GM12878 (cell line): ENCODE results near the gene FAM228A. TPM values are rescaled to one million over a fixed set of nuclear protein-coding genes. Genes with fewer than 3 reads are reported as not detected.

Experiments
- ATAC-seq: fragments of 200-7000 bp; cut with Tn5 transposase; 3 replicates; pipeline ENCODE4 v1.9.1; 2020; ENCODE audit warnings: mild to moderate bottlenecking, moderate library complexity
- BruUV-seq: library from RNA; stranded (reverse); fragments of 400-500 nt; replicated peaks from 2 replicates; lab custom pipeline; 2021; lab: Mats Ljungman, UMichigan
- CTCF ChIA-PET: fragments of 300-600 bp; sonication (Branson Sonifier 250); formaldehyde crosslinking; extraction: SDS; loops from one replicate; lab custom pipeline; 2021; ENCODE audit warnings: inconsistent platforms; lab: Yijun Ruan, JAX
- POLR2A ChIA-PET: fragments of 350-600 bp; formaldehyde crosslinking; extraction: SDS; loops from one replicate; lab custom pipeline; 2021; ENCODE audit warnings: inconsistent platforms; lab: Charles Lee
- RAD21 ChIA-PET: fragments of 300-600 bp; sonication (Branson Sonifier 250); formaldehyde crosslinking; loops from one replicate; lab custom pipeline; 2023; ENCODE audit warnings: antibody characterized with exemption; ENCODE audit not compliant: unreplicated experiment; lab: Charles Lee
- SMC1A ChIA-PET: fragments of 300-600 bp; sonication (Branson Sonifier 250); formaldehyde crosslinking; loops from one replicate; lab custom pipeline; 2023; ENCODE audit not compliant: unreplicated experiment, uncharacterized antibody; lab: Charles Lee
- DNase-seq: peaks from one replicate; pipeline ENCODE4 v3.0.0-alpha.2; 2011; ENCODE audit warnings: low read depth, low spot score
- FAIRE-seq: peaks from 3 replicates; lab custom pipeline; 2011; peaks lifted over from hg19 to GRCh38; lab: Jason Lieb, UNC
- H2AFZ ChIP-seq: 2 replicates; pipeline ENCODE4 v1.6.0; 2011; ENCODE audit warnings: low read depth, low read length, control low read depth; ENCODE audit not compliant: control insufficient read depth
- H3K27ac ChIP-seq: 2 replicates; pipeline ENCODE4 v1.5.1; 2011; ENCODE audit warnings: control low read depth; ENCODE audit not compliant: control insufficient read depth, insufficient read depth
- H3K27me3 ChIP-seq, 2 experiments: replicated peaks in 1 of 2; 2 replicates each; pipeline versions ENCODE4 v1.6.0 to v1.6.1; 2011; ENCODE audit warnings: low read length in 1 of 2; ENCODE audit not compliant: control insufficient read depth in 2 of 2, insufficient read depth in 2 of 2
- H3K36me3 ChIP-seq, 2 experiments: 2 replicates each; pipeline ENCODE4 v1.5.1; 2011; ENCODE audit warnings: low read length in 1 of 2; ENCODE audit not compliant: control insufficient read depth in 2 of 2, insufficient read depth in 2 of 2
- H3K4me1 ChIP-seq: 2 replicates; pipeline ENCODE4 v1.6.1; 2011; ENCODE audit warnings: mild to moderate bottlenecking, low read length, moderate library complexity, mixed read lengths; ENCODE audit not compliant: control insufficient read depth, insufficient read depth
- H3K4me2 ChIP-seq: 2 replicates; pipeline ENCODE4 v1.6.0; 2011; ENCODE audit warnings: control low read depth; ENCODE audit not compliant: control insufficient read depth, insufficient read depth
- H3K4me3 ChIP-seq: fragments of 200-600 bp; sonication (generic); 2 replicates; pipeline ENCODE4 v1.5.1; 2016
- H3K79me2 ChIP-seq: 2 replicates; pipeline ENCODE4 v1.6.0; 2011; ENCODE audit warnings: low read length; ENCODE audit not compliant: control insufficient read depth, insufficient read depth
- H3K9ac ChIP-seq: 2 replicates; pipeline ENCODE4 v1.8.0; 2011; ENCODE audit warnings: low read length, control low read depth, mixed read lengths; ENCODE audit not compliant: control insufficient read depth, insufficient read depth
- H3K9me3 ChIP-seq: replicated peaks from 3 replicates; pipeline ENCODE4 v1.5.1; 2011; ENCODE audit warnings: mild to moderate bottlenecking, low read length; ENCODE audit not compliant: control insufficient read depth, insufficient read depth
- H4K20me1 ChIP-seq: 2 replicates; pipeline ENCODE4 v1.6.0; 2011; ENCODE audit not compliant: control insufficient read depth, insufficient read depth
- BCL11A ChIP-seq: IDR thresholded peaks from 2 replicates; pipeline ENCODE4 v1.6.1; 2011; ENCODE audit warnings: low read depth, low read length
- CBFB ChIP-seq: IDR thresholded peaks from 2 replicates; pipeline ENCODE4 v1.6.1; 2016; ENCODE audit warnings: antibody characterized with exemption, low read depth
- CEBPB ChIP-seq, 2 experiments: fragments of 150-350 bp in 1 of 2; IDR thresholded peaks; 2 replicates each; pipeline ENCODE4 v1.6.1; 2012 to 2014; ENCODE audit warnings: low read depth in 2 of 2, low read length in 2 of 2, borderline replicate concordance in 1 of 2, inconsistent platforms in 1 of 2
- KLF5 ChIP-seq: fragments of 450-650 bp; IDR thresholded peaks from 2 replicates; pipeline ENCODE4 v1.6.1; 2014; ENCODE audit warnings: mild to moderate bottlenecking; ENCODE audit not compliant: partially characterized antibody
- MTA2 ChIP-seq: fragments of 450-650 bp; IDR thresholded peaks from 2 replicates; pipeline ENCODE4 v1.6.1; 2016; ENCODE audit warnings: low read depth, mild to moderate bottlenecking, moderate library complexity
- MYC ChIP-seq: IDR thresholded peaks from 2 replicates; pipeline ENCODE4 v1.6.1; 2011; ENCODE audit warnings: mild to moderate bottlenecking, low read length, moderate library complexity, inconsistent platforms; ENCODE audit not compliant: insufficient read depth, insufficient replicate concordance, insufficient read length, severe bottlenecking
- NR2C1 ChIP-seq: fragments of 450-650 bp; IDR thresholded peaks from 2 replicates; pipeline ENCODE4 v1.6.1; 2017; ENCODE audit warnings: antibody characterized with exemption, mild to moderate bottlenecking, moderate library complexity
- POLR2AphosphoS2 ChIP-seq: IDR thresholded peaks from 2 replicates; pipeline ENCODE4 v1.6.1; 2011; ENCODE audit warnings: low read depth, mild to moderate bottlenecking, low read length, improper control_type of control experiment, moderate library complexity
- RB1 ChIP-seq: fragments of 450-650 bp; formaldehyde crosslinking; IDR thresholded peaks from 2 replicates; pipeline ENCODE4 v1.6.1; 2017; ENCODE audit warnings: mild to moderate bottlenecking, borderline replicate concordance
- ZNF384 ChIP-seq: IDR thresholded peaks from 2 replicates; pipeline ENCODE4 v1.6.1; 2012; ENCODE audit warnings: low read depth, mild to moderate bottlenecking, low read length, improper control_type of control experiment, borderline replicate concordance
- WGBS: methylation state at CpG from one replicate; pipeline ENCODE4 v1.1.6; 2016; ENCODE audit warnings: low lambda C conversion rate; ENCODE audit not compliant: insufficient replicate concordance, insufficient coverage; ENCODE audit errors: missing lambda C conversion rate; 5-methylcytosine and 5-hydroxymethylcytosine counted together
- in situ Hi-C: fragments of 300-500 bp; cut with MboI; formaldehyde crosslinking; loops from 9 replicates; pipeline ENCODE4 v1.14.3; 2018; ENCODE audit warnings: mixed read lengths
- intact Hi-C: fragments of 100-400 bp; cut with micrococcal nuclease; formaldehyde crosslinking; loops from one replicate; pipeline ENCODE4 v1.14.2; 2022; ENCODE audit not compliant: unreplicated experiment
- polyA plus RNA-seq, 11 experiments: library from polyadenylated mRNA; depleted of rRNA in 4 of 11; unstranded in 6 of 11; stranded (reverse) in 5 of 11; fragments of >200 nt; fragmentation: Nextera tagmentation in 4 of 11; fragmentation: Illumina TruSeq in 1 of 11; extraction: Ambion mirVana in 4 of 11; extraction: Trizol in 1 of 11; gene quantifications; 1 replicate in 1 of 11; 2 replicates in 10 of 11; pipeline versions ENCODE4 v1.2.1 to v1.2.3, GENCODE V29; 2011 to 2016; ENCODE audit warnings: inconsistent platforms in 2 of 11, missing spikeins in 2 of 11, low read depth in 1 of 11
- total RNA-seq, 4 experiments: library from RNA; depleted of rRNA in 3 of 4; stranded (reverse); fragments of >200 nt in 3 of 4; fragmentation: Illumina TruSeq in 1 of 4; extraction: Trizol in 1 of 4; gene quantifications; 2 replicates each; pipeline versions ENCODE4 v1.2.1 to v1.2.3, GENCODE V29; 2013 to 2021
- TF ChIP-seq, protein P1 (sequence below): fragments of 450-650 bp; formaldehyde crosslinking; IDR thresholded peaks from 2 replicates; pipeline ENCODE4 v1.4.0; 2020; ENCODE audit warnings: mild to moderate bottlenecking, moderate library complexity

FAM228A gene
- total and polyA plus RNA-seq, 10 of the 15 experiments (the other 5 are each of a cell fraction or from before 2014, with no cell fraction given): 0.06 TPM; not detected in 9

DNA sequence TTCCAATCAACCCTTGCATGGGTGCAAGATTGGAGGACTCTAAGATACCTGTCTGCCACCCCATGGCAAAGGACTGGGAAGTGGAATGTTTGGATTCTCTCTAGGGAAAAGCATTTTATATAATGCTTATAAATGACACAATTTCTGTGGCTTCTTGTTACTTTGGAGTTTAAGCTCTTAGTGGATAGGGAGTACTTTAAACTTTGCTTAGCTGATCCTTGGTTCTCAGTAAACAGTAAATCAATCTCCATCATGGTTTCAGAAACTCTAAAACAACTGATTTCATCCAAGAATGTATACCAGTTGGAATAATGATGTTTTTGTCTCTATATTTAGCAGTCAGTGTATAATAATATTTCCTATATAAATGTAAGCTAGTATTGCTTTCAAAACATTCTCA is 14.1 kb upstream of the FAM228A start (continued):
- TF ChIP-seq, protein P1, sequence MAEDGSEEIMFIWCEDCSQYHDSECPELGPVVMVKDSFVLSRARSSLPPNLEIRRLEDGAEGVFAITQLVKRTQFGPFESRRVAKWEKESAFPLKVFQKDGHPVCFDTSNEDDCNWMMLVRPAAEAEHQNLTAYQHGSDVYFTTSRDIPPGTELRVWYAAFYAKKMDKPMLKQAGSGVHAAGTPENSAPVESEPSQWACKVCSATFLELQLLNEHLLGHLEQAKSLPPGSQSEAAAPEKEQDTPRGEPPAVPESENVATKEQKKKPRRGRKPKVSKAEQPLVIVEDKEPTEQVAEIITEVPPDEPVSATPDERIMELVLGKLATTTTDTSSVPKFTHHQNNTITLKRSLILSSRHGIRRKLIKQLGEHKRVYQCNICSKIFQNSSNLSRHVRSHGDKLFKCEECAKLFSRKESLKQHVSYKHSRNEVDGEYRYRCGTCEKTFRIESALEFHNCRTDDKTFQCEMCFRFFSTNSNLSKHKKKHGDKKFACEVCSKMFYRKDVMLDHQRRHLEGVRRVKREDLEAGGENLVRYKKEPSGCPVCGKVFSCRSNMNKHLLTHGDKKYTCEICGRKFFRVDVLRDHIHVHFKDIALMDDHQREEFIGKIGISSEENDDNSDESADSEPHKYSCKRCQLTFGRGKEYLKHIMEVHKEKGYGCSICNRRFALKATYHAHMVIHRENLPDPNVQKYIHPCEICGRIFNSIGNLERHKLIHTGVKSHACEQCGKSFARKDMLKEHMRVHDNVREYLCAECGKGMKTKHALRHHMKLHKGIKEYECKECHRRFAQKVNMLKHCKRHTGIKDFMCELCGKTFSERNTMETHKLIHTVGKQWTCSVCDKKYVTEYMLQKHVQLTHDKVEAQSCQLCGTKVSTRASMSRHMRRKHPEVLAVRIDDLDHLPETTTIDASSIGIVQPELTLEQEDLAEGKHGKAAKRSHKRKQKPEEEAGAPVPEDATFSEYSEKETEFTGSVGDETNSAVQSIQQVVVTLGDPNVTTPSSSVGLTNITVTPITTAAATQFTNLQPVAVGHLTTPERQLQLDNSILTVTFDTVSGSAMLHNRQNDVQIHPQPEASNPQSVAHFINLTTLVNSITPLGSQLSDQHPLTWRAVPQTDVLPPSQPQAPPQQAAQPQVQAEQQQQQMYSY (CRISPR knock-in tag): no peak
- TF ChIP-seq MTA2: no peak

DNA sequence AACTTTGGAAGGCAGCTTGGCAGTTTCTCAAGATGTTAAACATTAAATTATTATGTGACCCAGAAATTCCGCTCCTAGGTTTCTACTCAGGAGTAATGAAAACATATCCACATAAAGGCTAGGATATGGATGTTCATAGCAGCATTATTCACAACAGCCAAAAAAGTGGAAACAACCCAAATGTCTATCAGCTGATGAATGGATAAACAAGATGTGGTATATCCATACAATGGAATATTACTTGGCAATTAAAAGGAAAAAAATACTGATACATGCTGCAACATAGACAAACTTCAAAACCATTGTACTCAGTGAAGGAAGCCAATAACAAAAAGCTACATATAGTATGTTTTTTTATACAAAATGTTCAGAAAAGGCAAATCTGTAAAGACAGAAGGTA is 12.4 kb upstream of the FAM228A start:
- Histone ChIP-seq H3K4me2 (no peak overlapping the region), H2AFZ (no peak overlapping the region), H3K9ac (no peak overlapping the region), H3K4me3 (no peak overlapping the region), H4K20me1 (no peaks in the 10 kb centered on the region), H3K79me2 (no peaks in the 10 kb centered on the region), H3K36me3 (no peaks in the 10 kb centered on the region), H3K4me1 (0 out of 2 replicates have a peak, but pooled peaks cover 4% of the 10 kb centered on the region), H3K27ac (no peak overlapping the region), H3K9me3 (no peaks in the 10 kb centered on the region), H3K27me3 (no peaks in the 10 kb centered on the region)
- no peak for ATAC-seq
- SMC1A ChIA-PET: interaction anchor here (0.8 to 3.3 kb wide), 7 partner anchors 17 to 338 kb away, joined by 3 to 12 read pairs (median 4); partner anchors contain the start of genes FAM228B and TP53I3
- RAD21 ChIA-PET: interaction anchor here (1.0 kb wide), 1 partner anchor 338 kb away, joined by 3 read pairs; no protein-coding TSS in a partner anchor
- FAIRE-seq: no peak
- CTCF ChIA-PET: interaction anchor here (0.8 to 3.7 kb wide), 7 partner anchors 11 to 338 kb away, joined by 3 to 28 read pairs (median 3); partner anchors contain the start of gene TP53I3
- TF ChIP-seq BCL11A: no peak
- no peak for TF ChIP-seq RB1
- TF ChIP-seq KLF5: no peak
- no peak for TF ChIP-seq CEBPB (IDR thresholded peaks at IDR 0.05; ENCODE audit: borderline replicate concordance in 1 of 2, low read depth in 2 of 2, low read length in 2 of 2)
- no peak for TF ChIP-seq ZNF384
- no peak for TF ChIP-seq NR2C1
- TF ChIP-seq CBFB: no peak
- TF ChIP-seq POLR2AphosphoS2: no peak
- TF ChIP-seq MYC: no peak
- POLR2A ChIA-PET: interaction anchor here (0.6 kb wide), 1 partner anchor 235 kb away, joined by 5 read pairs; no protein-coding TSS in a partner anchor
- no TSS peak for BruUV-seq
- no peak for DNase-seq
- in situ Hi-C loops (no loop called here), intact Hi-C loops (no loop called here)
- WGBS: 100% methylated on average over 1 of the region's 1 CpG
